IPS-20b (cell line): ENCODE data around the gene ABCF3.

Source experiments
- H3K27ac ChIP-seq: one replicate; pipeline ENCODE4 v1.5.1; 2013; ENCODE audit warnings: low read length
- H3K27me3 ChIP-seq: 2 replicates; pipeline ENCODE4 v1.6.1; 2013; ENCODE audit warnings: mild to moderate bottlenecking, low read length, inconsistent platforms; ENCODE audit not compliant: insufficient read depth
- H3K36me3 ChIP-seq: 2 replicates; pipeline ENCODE4 v1.6.1; 2013; ENCODE audit warnings: low read depth, mild to moderate bottlenecking, inconsistent platforms, low read length, moderate library complexity; ENCODE audit not compliant: insufficient read depth
- H3K4me1 ChIP-seq: 2 replicates; pipeline ENCODE4 v1.6.1; 2013; ENCODE audit warnings: mild to moderate bottlenecking, control low read depth, inconsistent platforms, low read length, moderate library complexity; ENCODE audit not compliant: insufficient read depth
- H3K4me3 ChIP-seq: 2 replicates; pipeline ENCODE4 v1.5.1; 2013; ENCODE audit warnings: mild to moderate bottlenecking, low read length, inconsistent platforms
- H3K9ac ChIP-seq: 2 replicates; pipeline ENCODE4 v1.6.1; 2013; ENCODE audit warnings: low read depth, mild to moderate bottlenecking, inconsistent platforms, low read length, moderate library complexity
- H3K9me3 ChIP-seq: 2 replicates; pipeline ENCODE4 v1.6.1; 2013; ENCODE audit warnings: mild to moderate bottlenecking, low read depth, low read length, inconsistent platforms; ENCODE audit not compliant: insufficient read depth

The ABCF3 gene

DNA sequence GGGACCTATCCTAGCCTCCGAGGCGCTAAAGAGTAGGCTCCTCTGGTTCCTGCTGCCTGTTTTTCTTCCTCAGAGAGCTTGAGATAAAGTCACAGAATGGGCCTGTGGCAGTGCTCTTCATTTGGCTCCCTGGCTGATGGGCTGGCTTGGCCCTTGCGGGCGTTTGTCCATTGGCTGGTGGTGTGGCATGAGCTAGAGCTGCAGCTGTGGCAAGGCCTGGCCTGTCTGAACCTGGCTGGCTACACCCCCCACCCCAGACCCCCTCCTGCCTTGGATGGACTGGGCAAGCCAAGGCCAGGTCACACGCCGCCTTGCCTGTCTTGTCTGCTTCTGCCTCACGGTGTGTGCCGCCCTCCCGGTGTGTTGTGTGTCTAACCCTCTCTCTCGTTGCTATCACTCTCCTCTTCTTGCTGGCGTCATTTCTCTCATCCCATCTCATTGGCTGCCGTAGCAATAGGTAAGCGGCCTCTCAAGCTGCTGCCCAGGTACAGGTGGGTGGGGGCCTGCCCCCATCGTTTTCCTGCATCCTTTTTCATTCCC is 8.2 kb upstream of the ABCF3 start:
- peak overlapping the region; percentile 96; the same call in 1 of the 2 replicates for H3K9ac ChIP-seq
- H3K36me3 ChIP-seq: peaks cover 60% of the 10 kb centered on the region
- peak overlapping the region; percentile 92 for H3K27ac ChIP-seq
- H3K9me3 ChIP-seq: no peaks in the 10 kb centered on the region
- peaks cover 15% of the 10 kb centered on the region for H3K4me1 ChIP-seq
- H3K27me3 ChIP-seq: no peaks in the 10 kb centered on the region
- no peak overlapping the region for H3K4me3 ChIP-seq

DNA sequence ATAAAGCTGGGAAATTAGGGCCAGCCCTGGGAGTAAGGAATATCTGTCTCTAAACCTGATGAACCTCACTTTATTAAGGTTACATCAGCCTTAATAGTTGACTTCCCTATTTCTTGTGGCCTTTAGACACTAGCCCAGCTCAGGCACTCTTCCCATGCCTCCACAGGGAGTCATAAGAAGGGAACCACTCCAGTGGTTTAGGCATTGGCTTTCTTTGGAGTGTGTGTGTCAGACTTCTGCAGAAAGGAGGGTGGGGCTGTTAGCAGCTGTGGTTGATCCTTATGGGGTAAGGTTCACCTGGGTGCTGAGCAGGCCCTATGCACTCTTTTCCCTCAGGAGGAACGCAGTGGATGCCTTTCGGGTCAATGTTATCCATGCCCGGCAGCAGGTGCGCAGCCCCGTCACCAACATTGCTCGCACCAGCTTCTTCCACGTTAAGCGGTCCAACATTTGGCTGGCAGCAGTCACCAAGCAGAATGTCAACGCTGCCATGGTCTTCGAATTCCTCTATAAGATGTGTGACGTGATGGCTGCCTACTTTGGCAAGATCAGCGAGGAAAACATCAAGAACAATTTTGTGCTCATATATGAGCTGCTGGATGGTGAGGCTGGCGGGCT is 7.4 kb upstream of the ABCF3 start:
- no peaks in the 10 kb centered on the region for H3K9me3 ChIP-seq
- H3K4me1 ChIP-seq: peaks cover 15% of the 10 kb centered on the region
- H3K36me3 ChIP-seq: peaks cover 68% of the 10 kb centered on the region

DNA sequence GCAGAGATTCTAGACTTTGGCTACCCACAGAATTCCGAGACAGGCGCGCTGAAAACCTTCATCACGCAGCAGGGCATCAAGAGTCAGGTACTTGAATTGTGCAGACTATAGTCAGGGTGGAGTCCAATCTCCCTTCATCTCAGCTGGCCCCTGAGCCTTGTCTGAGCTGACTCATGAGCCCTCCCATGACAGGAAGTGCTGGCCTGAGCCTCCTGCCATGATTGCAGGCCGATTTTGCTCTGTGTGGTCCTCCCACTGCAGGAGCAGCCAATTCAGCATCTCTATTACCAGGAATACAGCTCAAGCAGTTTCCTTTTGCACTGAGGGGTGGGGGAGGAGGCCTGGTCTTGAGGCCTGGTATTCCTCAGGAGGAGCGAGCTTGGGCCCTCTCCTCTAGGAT is 5.8 kb upstream of the ABCF3 start:
- no peak overlapping the region for H3K9ac ChIP-seq
- peaks cover 19% of the 10 kb centered on the region for H3K4me1 ChIP-seq
- no peak overlapping the region for H3K27ac ChIP-seq
- H3K36me3 ChIP-seq: peaks cover 82% of the 10 kb centered on the region
- no peak overlapping the region for H3K4me3 ChIP-seq
- no peaks in the 10 kb centered on the region for H3K27me3 ChIP-seq
- H3K9me3 ChIP-seq: no peaks in the 10 kb centered on the region

More for the DNA sequence above, 7.4 kb upstream of the ABCF3 start:
- Histone ChIP-seq H3K27ac (no peak overlapping the region), H3K9ac (no peak overlapping the region), H3K27me3 (no peaks in the 10 kb centered on the region), H3K4me3 (no peak overlapping the region)

DNA sequence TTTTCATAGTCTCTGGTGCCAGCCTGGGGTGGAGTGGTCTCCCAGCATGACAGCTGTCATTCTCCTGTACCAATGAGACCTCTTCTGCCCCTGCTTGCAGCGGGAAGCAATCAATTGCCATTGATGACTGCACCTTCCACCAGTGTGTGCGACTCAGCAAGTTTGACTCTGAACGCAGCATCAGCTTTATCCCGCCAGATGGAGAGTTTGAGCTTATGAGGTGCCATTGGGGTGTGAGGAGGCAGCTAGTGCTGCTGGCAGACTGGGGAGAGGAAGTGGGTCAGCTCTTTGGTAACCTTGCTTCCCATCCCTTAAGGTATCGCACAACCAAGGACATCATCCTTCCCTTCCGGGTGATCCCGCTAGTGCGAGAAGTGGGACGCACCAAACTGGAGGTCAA is 4.4 kb upstream of the ABCF3 start:
- Histone ChIP-seq H3K27ac (no peak overlapping the region), H3K9me3 (no peaks in the 10 kb centered on the region), H3K4me1 (peaks cover 16% of the 10 kb centered on the region), H3K9ac (no peak overlapping the region), H3K4me3 (no peak overlapping the region), H3K27me3 (no peaks in the 10 kb centered on the region), H3K36me3 (peaks cover 82% of the 10 kb centered on the region)

DNA sequence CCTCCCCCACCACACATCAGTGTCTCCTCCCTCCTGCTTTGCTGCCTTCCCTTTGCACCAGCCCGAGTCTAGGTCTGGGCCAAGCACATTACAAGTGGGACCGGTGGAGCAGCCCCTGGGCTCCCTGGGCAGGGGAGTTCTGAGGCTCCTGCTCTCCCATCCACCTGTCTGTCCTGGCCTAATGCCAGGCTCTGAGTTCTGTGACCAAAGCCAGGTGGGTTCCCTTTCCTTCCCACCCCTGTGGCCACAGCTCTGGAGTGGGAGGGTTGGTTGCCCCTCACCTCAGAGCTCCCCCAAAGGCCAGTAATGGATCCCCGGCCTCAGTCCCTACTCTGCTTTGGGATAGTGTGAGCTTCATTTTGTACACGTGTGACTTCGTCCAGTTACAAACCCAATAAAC is 2.3 kb upstream of the ABCF3 start:
- 0 out of 2 replicates have a peak overlapping the region, but pooled peaks have one; percentile 41 for H3K9ac ChIP-seq
- H3K4me1 ChIP-seq: peaks cover 12% of the 10 kb centered on the region; the same call in 1 of the 2 replicates
- no peak overlapping the region for H3K4me3 ChIP-seq
- H3K36me3 ChIP-seq: peaks cover 78% of the 10 kb centered on the region
- no peaks in the 10 kb centered on the region for H3K9me3 ChIP-seq
- no peak overlapping the region for H3K27ac ChIP-seq
- no peaks in the 10 kb centered on the region for H3K27me3 ChIP-seq

DNA sequence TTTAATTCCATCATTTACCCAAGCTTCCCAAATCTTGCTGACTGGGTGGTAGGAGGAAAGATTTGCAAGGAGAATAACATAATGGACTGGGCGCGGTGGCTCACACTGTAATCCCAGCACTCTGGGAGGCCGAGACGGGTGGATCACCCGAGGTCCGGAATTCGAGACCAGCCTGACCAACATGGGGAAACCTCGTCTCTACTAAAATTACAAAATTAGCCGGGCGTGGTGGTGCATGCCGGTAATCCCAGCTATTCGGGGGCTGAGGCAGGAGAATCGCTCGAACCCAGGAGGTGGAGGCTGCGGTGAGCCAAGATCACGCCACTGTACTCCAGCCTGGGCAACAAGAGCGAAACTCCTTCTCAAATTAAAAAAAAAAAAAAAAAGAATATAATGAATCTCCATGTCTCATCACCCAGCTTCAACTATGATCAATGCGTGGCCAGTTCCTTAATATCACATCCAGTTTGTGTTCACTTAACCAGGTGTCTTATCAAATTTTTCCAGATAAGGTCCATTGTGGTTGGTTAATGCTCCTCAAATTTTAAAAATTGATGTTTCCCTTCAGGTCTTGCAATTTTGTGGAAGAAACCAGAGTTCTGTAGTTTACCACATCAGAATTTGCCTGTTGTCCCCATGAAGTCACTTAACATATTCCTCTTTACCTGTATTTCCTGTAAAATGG is 1.3 kb upstream of the ABCF3 start:
- Histone ChIP-seq H3K9me3 (no peaks in the 10 kb centered on the region), H3K4me1 (peaks cover 12% of the 10 kb centered on the region; the same call in 1 of the 2 replicates), H3K4me3 (peak overlapping the region; percentile 100), H3K36me3 (peaks cover 78% of the 10 kb centered on the region), H3K27ac (peak overlapping the region; percentile 97), H3K27me3 (no peaks in the 10 kb centered on the region), H3K9ac (peak overlapping the region; percentile 91)

DNA sequence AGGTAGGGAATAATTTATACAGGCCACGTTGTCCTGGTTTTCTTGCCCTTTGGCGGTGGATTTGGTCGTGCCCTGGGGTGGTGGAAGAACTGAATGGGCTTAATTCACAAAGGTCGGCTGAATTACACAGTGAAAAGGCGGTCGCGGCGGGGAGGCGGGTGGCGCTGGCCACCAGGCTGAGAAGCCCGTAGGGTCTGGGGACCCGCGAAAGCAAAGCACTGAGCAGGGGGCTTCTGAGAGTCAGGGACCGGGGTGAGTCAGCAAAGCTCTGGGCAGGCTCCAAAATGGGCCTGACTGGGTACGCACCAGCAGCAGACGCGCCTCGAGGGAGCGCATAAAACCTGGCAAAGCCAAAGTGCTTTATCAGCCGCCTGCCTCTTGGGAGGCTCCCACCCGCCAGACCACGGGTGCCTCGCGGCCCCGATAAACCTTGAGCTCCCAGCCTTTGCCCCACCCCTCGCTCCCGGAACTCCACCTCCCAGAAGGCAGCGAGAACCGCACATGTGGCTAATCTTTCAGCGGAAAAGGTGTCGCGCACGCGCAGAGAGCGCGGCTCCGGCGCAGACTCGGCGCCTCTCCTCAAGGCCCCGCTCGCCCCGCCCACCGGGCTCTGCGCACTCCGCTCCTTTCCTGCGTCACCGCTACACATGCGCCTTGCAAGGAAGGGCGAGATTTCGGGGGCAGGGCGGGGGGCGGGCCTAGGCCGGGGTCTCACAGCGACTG is 377 bp upstream of the ABCF3 start:
- Histone ChIP-seq H3K36me3 (peaks cover 78% of the 10 kb centered on the region), H3K9ac (peak overlapping the region; percentile 94), H3K4me3 (peak overlapping the region; percentile 100), H3K27me3 (no peaks in the 10 kb centered on the region), H3K4me1 (peaks cover 12% of the 10 kb centered on the region; the same call in 1 of the 2 replicates), H3K9me3 (no peaks in the 10 kb centered on the region), H3K27ac (peak overlapping the region; percentile 97)

DNA sequence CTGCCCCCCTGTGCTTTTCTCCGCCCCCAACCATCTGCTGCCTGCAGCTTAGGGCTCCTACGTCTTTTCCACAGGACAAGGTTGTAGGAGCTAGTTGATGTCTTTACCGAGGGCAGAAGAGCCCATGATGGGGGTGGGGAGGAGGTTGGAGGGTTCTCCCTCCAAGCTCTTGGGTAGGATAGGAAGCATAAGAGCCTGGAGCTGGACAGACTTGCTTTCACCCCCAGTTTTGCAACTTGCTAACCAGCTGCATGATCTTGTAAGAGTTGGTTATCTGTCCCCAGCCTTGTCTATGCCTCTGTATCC is 856 bp downstream of the ABCF3 start:
- Histone ChIP-seq H3K27me3 (no peaks in the 10 kb centered on the region), H3K4me1 (peaks cover 12% of the 10 kb centered on the region; the same call in 1 of the 2 replicates), H3K36me3 (peaks cover 77% of the 10 kb centered on the region), H3K9me3 (no peaks in the 10 kb centered on the region), H3K9ac (peak overlapping the region; percentile 94), H3K4me3 (peak overlapping the region; percentile 100), H3K27ac (no peak overlapping the region)

DNA sequence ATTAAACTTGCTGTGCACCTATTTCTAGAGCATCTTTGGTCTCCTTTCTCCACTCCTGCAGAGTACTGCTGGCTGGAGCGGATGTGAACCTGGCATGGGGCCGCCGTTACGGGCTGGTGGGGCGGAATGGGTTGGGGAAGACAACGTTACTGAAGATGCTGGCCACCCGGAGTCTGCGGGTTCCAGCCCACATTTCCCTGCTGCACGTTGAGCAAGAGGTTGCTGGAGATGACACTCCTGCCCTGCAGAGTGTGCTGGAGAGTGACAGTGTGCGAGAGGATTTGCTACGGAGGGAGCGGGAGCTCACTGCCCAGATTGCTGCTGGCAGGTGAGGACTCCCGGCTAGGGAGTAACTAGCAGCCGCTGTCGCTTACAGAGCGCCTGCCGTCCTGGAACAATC is 2.1 kb downstream of the ABCF3 start:
- Histone ChIP-seq H3K36me3 (peaks cover 77% of the 10 kb centered on the region), H3K27me3 (no peaks in the 10 kb centered on the region), H3K9ac (no peak overlapping the region), H3K4me1 (peaks cover 12% of the 10 kb centered on the region; the same call in 1 of the 2 replicates), H3K27ac (no peak overlapping the region), H3K9me3 (no peaks in the 10 kb centered on the region), H3K4me3 (no peak overlapping the region)

DNA sequence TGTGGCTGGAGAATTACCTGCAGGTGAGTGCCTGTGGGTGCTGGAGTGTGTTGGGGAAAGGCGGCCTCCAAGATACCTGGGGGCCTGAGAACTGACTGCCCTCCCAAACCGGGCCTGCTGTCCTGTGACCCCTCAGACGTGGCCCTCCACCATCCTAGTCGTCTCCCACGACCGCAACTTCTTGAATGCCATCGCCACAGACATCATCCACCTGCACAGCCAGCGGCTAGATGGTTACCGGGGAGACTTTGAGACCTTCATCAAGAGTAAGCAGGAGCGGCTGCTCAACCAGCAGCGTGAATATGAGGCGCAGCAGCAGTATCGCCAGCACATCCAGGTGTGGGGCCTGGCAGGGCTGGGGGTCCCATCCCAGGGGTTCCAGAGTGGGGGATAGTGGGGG is 3.4 kb downstream of the ABCF3 start:
- Histone ChIP-seq H3K36me3 (peaks cover 77% of the 10 kb centered on the region), H3K9ac (no peak overlapping the region), H3K4me3 (no peak overlapping the region), H3K4me1 (peaks cover 12% of the 10 kb centered on the region; the same call in 1 of the 2 replicates), H3K27me3 (no peaks in the 10 kb centered on the region), H3K9me3 (no peaks in the 10 kb centered on the region), H3K27ac (no peak overlapping the region)

DNA sequence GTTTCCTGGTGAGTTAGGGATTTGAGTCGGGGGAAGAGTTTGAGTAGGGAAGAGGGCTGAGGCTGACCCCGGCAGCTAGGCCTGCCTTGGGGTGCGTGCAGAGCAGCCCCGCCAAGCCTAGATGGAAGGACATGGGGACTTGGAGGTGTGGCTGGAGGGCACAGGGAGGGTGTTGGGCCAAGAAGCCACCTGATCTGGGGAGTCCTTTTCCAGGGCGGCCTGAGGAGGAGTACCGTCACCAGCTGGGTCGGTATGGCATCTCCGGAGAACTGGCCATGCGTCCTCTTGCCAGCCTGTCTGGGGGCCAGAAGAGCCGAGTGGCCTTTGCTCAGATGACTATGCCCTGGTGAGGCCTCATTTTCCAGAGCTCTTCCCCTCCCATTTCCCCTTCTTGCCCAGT is 6.9 kb downstream of the ABCF3 start:
- Histone ChIP-seq H3K27me3 (no peaks in the 10 kb centered on the region), H3K36me3 (peaks cover 79% of the 10 kb centered on the region), H3K27ac (no peak overlapping the region), H3K4me1 (no peaks in the 10 kb centered on the region), H3K9ac (no peak overlapping the region), H3K4me3 (no peak overlapping the region), H3K9me3 (no peaks in the 10 kb centered on the region)
